Ascending aorta (tissue), 2 donors: ENCODE results near the gene SNTG2. TPM values are rescaled to one million over a fixed set of nuclear protein-coding genes. Genes with fewer than 3 reads are reported as not detected.

Source experiments
- DNase-seq, 2 donors: peaks; one replicate each; pipeline ENCODE4 v3.0.0-alpha.2; 2019; ENCODE audit warnings: low spot score in 2 of 2
- H3K27ac ChIP-seq, 2 donors: fragments of 200-600 bp; sonication (generic); one replicate each; pipeline ENCODE4 v1.5.1; 2016 to 2017; ENCODE audit warnings: mild to moderate bottlenecking in 1 of 2
- H3K27me3 ChIP-seq: fragments of 200-600 bp; sonication (generic); one replicate; pipeline ENCODE4 v1.5.1; 2017
- H3K36me3 ChIP-seq, 2 donors: fragments of 200-600 bp; sonication (generic); one replicate each; pipeline ENCODE4 v1.5.1; 2016
- H3K4me1 ChIP-seq, 2 donors: fragments of 200-600 bp; sonication (generic); one replicate each; pipeline ENCODE4 v1.5.1; 2016 to 2017; ENCODE audit warnings: mild to moderate bottlenecking in 1 of 2
- H3K4me3 ChIP-seq, 2 donors: fragments of 200-600 bp; sonication (generic); one replicate each; pipeline ENCODE4 v1.5.1; 2016 to 2017; ENCODE audit warnings: mild to moderate bottlenecking in 1 of 2
- H3K9me3 ChIP-seq, 2 donors: fragments of 200-600 bp; sonication (generic); one replicate each; pipeline ENCODE4 v1.5.1; 2016
- intact Hi-C: fragments of 100-400 bp; cut with DNase I; formaldehyde crosslinking; loops from one replicate; pipeline ENCODE4 v1.15.1; 2023
- total RNA-seq: library from RNA; depleted of rRNA; stranded (reverse); fragments of >200 nt; gene quantifications from one replicate; pipeline ENCODE4 v1.1.0, GENCODE V29; 2016
- TF ChIP-seq, protein P1 (sequence below), 3 experiments: fragments of 200-600 bp in 2 of 3; fragments of 450-650 bp in 1 of 3; sonication (generic) in 2 of 3; IDR thresholded peaks; one replicate each; pipeline ENCODE4 v1.5.1; 2016 to 2019; ENCODE audit warnings: antibody characterized with exemption in 3 of 3, mild to moderate bottlenecking in 1 of 3, moderate library complexity in 1 of 3

Gene SNTG2
- total RNA-seq, 1 donor from 2014 or later: 9.9 TPM

DNA sequence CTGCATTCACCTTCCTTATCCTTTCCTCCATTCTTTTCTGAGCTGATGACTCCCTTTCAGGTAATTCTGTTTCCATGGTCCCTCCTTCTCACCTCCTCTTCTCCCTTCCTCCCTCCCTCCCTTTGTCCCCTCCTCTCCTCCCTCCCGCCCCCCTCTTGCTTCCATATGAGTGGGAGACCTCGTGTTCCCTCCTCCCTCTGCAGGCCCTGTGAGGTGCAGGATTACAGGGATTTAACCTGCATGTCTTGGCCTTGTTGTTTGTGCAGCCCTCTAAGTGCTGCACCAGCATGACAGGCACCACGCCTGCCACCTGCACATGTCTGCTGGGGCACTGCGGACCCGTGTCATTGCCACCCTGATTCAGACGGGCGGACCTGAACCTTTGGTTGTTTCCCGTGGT, 103.1 kb downstream of the SNTG2 start:
- Histone ChIP-seq H3K9me3 (no peaks in the 10 kb centered on the region), H3K36me3 (no peaks in the 10 kb centered on the region), H3K27me3 (no peaks in the 10 kb centered on the region), H3K4me3 (no peak overlapping the region), H3K27ac (no peak overlapping the region), H3K4me1 (no peaks in the 10 kb centered on the region)
- intact Hi-C loops: no loop called here
- TF ChIP-seq, protein P1, sequence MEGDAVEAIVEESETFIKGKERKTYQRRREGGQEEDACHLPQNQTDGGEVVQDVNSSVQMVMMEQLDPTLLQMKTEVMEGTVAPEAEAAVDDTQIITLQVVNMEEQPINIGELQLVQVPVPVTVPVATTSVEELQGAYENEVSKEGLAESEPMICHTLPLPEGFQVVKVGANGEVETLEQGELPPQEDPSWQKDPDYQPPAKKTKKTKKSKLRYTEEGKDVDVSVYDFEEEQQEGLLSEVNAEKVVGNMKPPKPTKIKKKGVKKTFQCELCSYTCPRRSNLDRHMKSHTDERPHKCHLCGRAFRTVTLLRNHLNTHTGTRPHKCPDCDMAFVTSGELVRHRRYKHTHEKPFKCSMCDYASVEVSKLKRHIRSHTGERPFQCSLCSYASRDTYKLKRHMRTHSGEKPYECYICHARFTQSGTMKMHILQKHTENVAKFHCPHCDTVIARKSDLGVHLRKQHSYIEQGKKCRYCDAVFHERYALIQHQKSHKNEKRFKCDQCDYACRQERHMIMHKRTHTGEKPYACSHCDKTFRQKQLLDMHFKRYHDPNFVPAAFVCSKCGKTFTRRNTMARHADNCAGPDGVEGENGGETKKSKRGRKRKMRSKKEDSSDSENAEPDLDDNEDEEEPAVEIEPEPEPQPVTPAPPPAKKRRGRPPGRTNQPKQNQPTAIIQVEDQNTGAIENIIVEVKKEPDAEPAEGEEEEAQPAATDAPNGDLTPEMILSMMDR (IDR thresholded peaks at IDR 0.05): no peak
- DNase-seq: no peak

DNA sequence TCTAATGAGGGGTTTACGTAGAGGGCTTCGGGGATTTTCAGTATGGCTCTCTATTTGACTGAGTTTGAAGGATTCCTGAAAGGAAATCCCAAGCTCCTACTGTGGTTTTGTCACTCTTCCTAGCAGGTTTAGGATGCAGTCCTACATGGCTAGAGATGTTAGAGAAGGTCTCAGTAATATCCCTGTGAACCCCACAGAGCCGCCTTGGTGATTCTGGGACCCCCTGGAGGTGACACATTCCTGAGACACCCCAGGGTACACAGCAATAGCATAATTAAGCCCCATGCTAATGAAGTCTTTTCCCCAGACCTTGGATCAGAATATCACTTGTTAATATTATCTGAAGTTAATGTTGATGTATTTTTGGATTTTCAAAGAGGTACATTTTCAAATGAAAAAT, 103.8 kb downstream of the SNTG2 start:
- H3K4me1 ChIP-seq: no peaks in the 10 kb centered on the region
- H3K27ac ChIP-seq: no peak overlapping the region
- no peaks in the 10 kb centered on the region for H3K36me3 ChIP-seq
- TF ChIP-seq, protein P1 (IDR thresholded peaks at IDR 0.05): no peak
- DNase-seq: no peak
- H3K9me3 ChIP-seq: no peaks in the 10 kb centered on the region
- no peak overlapping the region for H3K4me3 ChIP-seq
- intact Hi-C loops: no loop called here
- H3K27me3 ChIP-seq: no peaks in the 10 kb centered on the region

GRCh38 chr2:1055014-1055595, 104.5 kb downstream of the SNTG2 start:
- no peaks in the 10 kb centered on the region for H3K36me3 ChIP-seq
- TF ChIP-seq, protein P1 (IDR thresholded peaks at IDR 0.05): no peak
- DNase-seq: no peak
- H3K4me1 ChIP-seq: no peaks in the 10 kb centered on the region
- H3K27me3 ChIP-seq: no peaks in the 10 kb centered on the region
- H3K9me3 ChIP-seq: no peaks in the 10 kb centered on the region
- H3K27ac ChIP-seq: no peak overlapping the region
- intact Hi-C loops: no loop called here
- no peak overlapping the region for H3K4me3 ChIP-seq

GRCh38 chr2:1060372-1060771, 109.7 kb downstream of the SNTG2 start:
- no peak for DNase-seq

GRCh38 chr2:1060987-1061386, 110.3 kb downstream of the SNTG2 start:
- H3K27me3 ChIP-seq: no peaks in the 10 kb centered on the region

More at GRCh38 chr2:1060372-1060771, 109.7 kb downstream of the SNTG2 start:
- Histone ChIP-seq H3K27ac (no peak overlapping the region), H3K4me1 (no peaks in the 10 kb centered on the region), H3K4me3 (no peak overlapping the region), H3K36me3 (no peaks in the 10 kb centered on the region), H3K27me3 (no peaks in the 10 kb centered on the region), H3K9me3 (no peaks in the 10 kb centered on the region)
- TF ChIP-seq, protein P1 (IDR thresholded peaks at IDR 0.05): no peak
- intact Hi-C loops: no loop called here

More at GRCh38 chr2:1060987-1061386, 110.3 kb downstream of the SNTG2 start:
- no peaks in the 10 kb centered on the region for H3K36me3 ChIP-seq
- H3K27ac ChIP-seq: no peak overlapping the region
- no peaks in the 10 kb centered on the region for H3K9me3 ChIP-seq
- TF ChIP-seq, protein P1 (IDR thresholded peaks at IDR 0.05): no peak
- H3K4me1 ChIP-seq: no peaks in the 10 kb centered on the region
- intact Hi-C loops: no loop called here
- DNase-seq: no peak
- no peak overlapping the region for H3K4me3 ChIP-seq
